Activated naive CD4-positive, alpha-beta T cell treated with anti-CD3 and anti-CD28 coated beads, Interleukin-2, amount 10 ng/mL, durations not matched to agents 7 days and 5 days (primary cell): ENCODE results near the gene CHDH.

Experiments used
- CTCF ChIA-PET: fragments of 350-600 bp; sonication (Branson Sonifier 250); formaldehyde crosslinking; loops from one replicate; lab custom pipeline; 2021; ENCODE audit warnings: antibody characterized with exemption; lab: Charles Lee
- DNase-seq: peaks from one replicate; pipeline ENCODE4 v3.0.0-alpha.2; 2020
- H3K27ac Mint-ChIP-seq: one replicate; pipeline ENCODE4 v1.8.0; 2021; ENCODE audit warnings: mild to moderate bottlenecking, moderate library complexity, mixed read lengths
- H3K27me3 Mint-ChIP-seq: one replicate; pipeline ENCODE4 v1.8.0; 2021; ENCODE audit warnings: mild to moderate bottlenecking, mixed read lengths
- H3K36me3 Mint-ChIP-seq: one replicate; pipeline ENCODE4 v1.8.0; 2021; ENCODE audit warnings: mixed read lengths
- H3K4me1 Mint-ChIP-seq: one replicate; pipeline ENCODE4 v1.8.0; 2021; ENCODE audit warnings: mixed read lengths
- H3K4me3 Mint-ChIP-seq: one replicate; pipeline ENCODE4 v1.8.0; 2021; ENCODE audit warnings: mild to moderate bottlenecking, moderate library complexity, mixed read lengths
- H3K9me3 Mint-ChIP-seq: one replicate; pipeline ENCODE4 v1.8.0; 2021; ENCODE audit warnings: mixed read lengths

Gene CHDH

GRCh38 chr3:53846134-53846850 lies at the start of gene CHDH, which contains the start of gene IL17RB:
CHDH (minus strand) TSS chr3:53846419; CDS start chr3:53824008, 22,411 bp downstream.
IL17RB (plus strand) TSS chr3:53846568; CDS start chr3:53846589, 21 bp downstream.
- peaks cover 82% of the 10 kb centered on the region for H3K27me3 Mint-ChIP-seq
- H3K4me3 Mint-ChIP-seq: peak within 1 kb of the TSS; percentile 57
- no peaks in the 10 kb centered on the region for H3K36me3 Mint-ChIP-seq
- peaks cover 5% of the 10 kb centered on the region for H3K4me1 Mint-ChIP-seq
- peak; percentile 36 for DNase-seq
- no peaks in the 10 kb centered on the region for H3K9me3 Mint-ChIP-seq
- CTCF ChIA-PET: no interaction called here
- no peak within 1 kb of the TSS for H3K27ac Mint-ChIP-seq

- no peaks in the 10 kb centered on the region for H3K9me3 Mint-ChIP-seq
- H3K4me1 Mint-ChIP-seq: peaks cover 48% of the 10 kb centered on the region
- CTCF ChIA-PET: no interaction called here
- peaks cover 12% of the 10 kb centered on the region for H3K27me3 Mint-ChIP-seq
- DNase-seq: no peak
- H3K36me3 Mint-ChIP-seq: peaks cover 11% of the 10 kb centered on the region
- H3K27ac Mint-ChIP-seq: peak overlapping the region; percentile 100
- H3K4me3 Mint-ChIP-seq: peak overlapping the region; percentile 97
These were observed 46.0 kb upstream of the CHDH start for GRCh38 chr3:53892286-53892637.

GRCh38 chr3:53891497-53892285 lies 45.5 kb upstream of the CHDH start, which contains the start of gene SELENOK:
SELENOK (minus strand) TSS chr3:53891859.
- Mint-ChIP-seq H3K36me3 (peaks cover 16% of the 10 kb centered on the region), H3K4me1 (peaks cover 54% of the 10 kb centered on the region), H3K27ac (peak within 1 kb of the TSS; percentile 100), H3K9me3 (no peaks in the 10 kb centered on the region), H3K4me3 (peak within 1 kb of the TSS; percentile 97), H3K27me3 (peaks cover 12% of the 10 kb centered on the region)
- CTCF ChIA-PET: no interaction called here
- DNase-seq: peak; percentile 99

GRCh38 chr3:53890726-53891475 lies 44.7 kb upstream of the CHDH start:
- Mint-ChIP-seq H3K4me1 (peaks cover 55% of the 10 kb centered on the region), H3K27me3 (peaks cover 9% of the 10 kb centered on the region), H3K36me3 (peaks cover 16% of the 10 kb centered on the region), H3K9me3 (no peaks in the 10 kb centered on the region), H3K4me3 (peak overlapping the region; percentile 97), H3K27ac (peak overlapping the region; percentile 100)
- CTCF ChIA-PET: no interaction called here
- peak; percentile 73 for DNase-seq

- H3K36me3 Mint-ChIP-seq: peaks cover 24% of the 10 kb centered on the region
- no peak overlapping the region for H3K27ac Mint-ChIP-seq
- CTCF ChIA-PET: no interaction called here
- no peak for DNase-seq
- peaks cover 55% of the 10 kb centered on the region for H3K4me1 Mint-ChIP-seq
- H3K9me3 Mint-ChIP-seq: no peaks in the 10 kb centered on the region
- H3K27me3 Mint-ChIP-seq: peaks cover 5% of the 10 kb centered on the region
- H3K4me3 Mint-ChIP-seq: no peak overlapping the region
These were observed 42.0 kb upstream of the CHDH start for GRCh38 chr3:53888232-53888631.

- H3K27ac Mint-ChIP-seq: no peak overlapping the region
- CTCF ChIA-PET: no interaction called here
- DNase-seq: no peak
- no peaks in the 10 kb centered on the region for H3K9me3 Mint-ChIP-seq
- no peak overlapping the region for H3K4me3 Mint-ChIP-seq
- H3K4me1 Mint-ChIP-seq: peaks cover 54% of the 10 kb centered on the region
- peaks cover 5% of the 10 kb centered on the region for H3K27me3 Mint-ChIP-seq
- peaks cover 28% of the 10 kb centered on the region for H3K36me3 Mint-ChIP-seq
These were observed 41.2 kb upstream of the CHDH start for GRCh38 chr3:53887446-53887845.

- no peak for DNase-seq
- H3K4me3 Mint-ChIP-seq: no peak overlapping the region
- H3K27me3 Mint-ChIP-seq: no peaks in the 10 kb centered on the region
These were observed 39.0 kb upstream of the CHDH start for GRCh38 chr3:53885239-53885638.

GRCh38 chr3:53884623-53885022 lies 38.4 kb upstream of the CHDH start:
- no peaks in the 10 kb centered on the region for H3K9me3 Mint-ChIP-seq
- peaks cover 38% of the 10 kb centered on the region for H3K36me3 Mint-ChIP-seq
- CTCF ChIA-PET: no interaction called here
- no peaks in the 10 kb centered on the region for H3K27me3 Mint-ChIP-seq
- no peak overlapping the region for H3K27ac Mint-ChIP-seq
- DNase-seq: no peak
- no peak overlapping the region for H3K4me3 Mint-ChIP-seq
- H3K4me1 Mint-ChIP-seq: peaks cover 56% of the 10 kb centered on the region

More at GRCh38 chr3:53885239-53885638, 39.0 kb upstream of the CHDH start:
- Mint-ChIP-seq H3K9me3 (no peaks in the 10 kb centered on the region), H3K4me1 (peaks cover 56% of the 10 kb centered on the region), H3K27ac (no peak overlapping the region), H3K36me3 (peaks cover 32% of the 10 kb centered on the region)
- CTCF ChIA-PET: no interaction called here

GRCh38 chr3:53883008-53883407 lies 36.8 kb upstream of the CHDH start:
- CTCF ChIA-PET: no interaction called here
- H3K9me3 Mint-ChIP-seq: no peaks in the 10 kb centered on the region
- peaks cover 45% of the 10 kb centered on the region for H3K4me1 Mint-ChIP-seq
- H3K27me3 Mint-ChIP-seq: no peaks in the 10 kb centered on the region
- DNase-seq: no peak
- H3K36me3 Mint-ChIP-seq: peaks cover 42% of the 10 kb centered on the region
- peak overlapping the region; percentile 100 for H3K4me3 Mint-ChIP-seq
- H3K27ac Mint-ChIP-seq: peak overlapping the region; percentile 98

GRCh38 chr3:53881691-53882593 lies 35.7 kb upstream of the CHDH start, which contains the start of gene ACTR8:
ACTR8 (minus strand) TSS chr3:53882152; CDS start chr3:53882101, 51 bp downstream.
- CTCF ChIA-PET: interaction anchor here (0.6 kb wide), 1 partner anchor 153 kb away, joined by 3 read pairs; no protein-coding TSS in a partner anchor
- Mint-ChIP-seq H3K4me3 (peak within 1 kb of the TSS; percentile 100), H3K9me3 (no peaks in the 10 kb centered on the region), H3K4me1 (peaks cover 35% of the 10 kb centered on the region), H3K27me3 (no peaks in the 10 kb centered on the region), H3K36me3 (peaks cover 45% of the 10 kb centered on the region), H3K27ac (peak within 1 kb of the TSS; percentile 98)
- peak; percentile 90 for DNase-seq

- Mint-ChIP-seq H3K27me3 (no peaks in the 10 kb centered on the region), H3K4me3 (peak overlapping the region; percentile 100), H3K9me3 (no peaks in the 10 kb centered on the region), H3K4me1 (peaks cover 30% of the 10 kb centered on the region), H3K27ac (peak overlapping the region; percentile 85), H3K36me3 (peaks cover 49% of the 10 kb centered on the region)
- CTCF ChIA-PET: no interaction called here
- no peak for DNase-seq
These were observed 34.5 kb upstream of the CHDH start for GRCh38 chr3:53880396-53881345.

GRCh38 chr3:53865732-53866499 lies 19.7 kb upstream of the CHDH start:
- H3K27me3 Mint-ChIP-seq: no peaks in the 10 kb centered on the region
- no peak for DNase-seq
- H3K4me1 Mint-ChIP-seq: no peaks in the 10 kb centered on the region
- H3K4me3 Mint-ChIP-seq: no peak overlapping the region
- peaks cover 45% of the 10 kb centered on the region for H3K36me3 Mint-ChIP-seq
- H3K27ac Mint-ChIP-seq: no peak overlapping the region
- H3K9me3 Mint-ChIP-seq: no peaks in the 10 kb centered on the region
- CTCF ChIA-PET: no interaction called here
